Transverse colon (tissue), 4 donors: ENCODE results near the gene OR2J1. TPM values are rescaled to one million over a fixed set of nuclear protein-coding genes. Genes with fewer than 3 reads are reported as not detected.

ENCODE experiments used
- DNase-seq: peaks from one replicate; pipeline ENCODE4 v3.0.0-alpha.2; 2019
- H3K27ac ChIP-seq, 4 donors: fragments of 200-600 bp; sonication (generic); 2 replicates each; pipeline ENCODE4 v1.5.1; 2016 to 2018; ENCODE audit warnings: inconsistent platforms in 4 of 4
- H3K27me3 ChIP-seq: fragments of 200-600 bp; sonication (generic); 2 replicates; pipeline ENCODE4 v1.5.1; 2017; ENCODE audit warnings: inconsistent platforms
- H3K36me3 ChIP-seq, 4 donors: fragments of 200-600 bp; sonication (generic); 2 replicates each; pipeline ENCODE4 v1.5.1; 2017 to 2019; ENCODE audit warnings: inconsistent platforms in 4 of 4
- H3K4me1 ChIP-seq, 4 donors: fragments of 200-600 bp; sonication (generic); 2 replicates each; pipeline ENCODE4 v1.5.1; 2017 to 2020; ENCODE audit warnings: inconsistent platforms in 4 of 4
- H3K4me3 ChIP-seq, 4 donors: fragments of 200-600 bp; sonication (generic); 1 replicate in 1 of 4; 2 replicates in 3 of 4; pipeline versions ENCODE4 v1.5.1 to v1.6.1; 2017 to 2019; ENCODE audit warnings: inconsistent platforms in 4 of 4
- H3K9me3 ChIP-seq, 2 donors: fragments of 200-600 bp; sonication (generic); 2 replicates each; pipeline ENCODE4 v1.5.1; 2017 to 2019; ENCODE audit warnings: inconsistent platforms in 2 of 2
- CTCF ChIP-seq, 5 experiments: fragments of 200-600 bp in 3 of 5; fragments of 450-650 bp in 2 of 5; sonication (generic) in 3 of 5; IDR thresholded peaks; 1 replicate in 2 of 5; 2 replicates in 3 of 5; pipeline ENCODE4 v1.5.1; 2016 to 2017; ENCODE audit warnings: antibody characterized with exemption in 5 of 5, inconsistent platforms in 3 of 5, mild to moderate bottlenecking in 2 of 5, moderate library complexity in 1 of 5
- EP300 ChIP-seq: sonication (generic); formaldehyde crosslinking; IDR thresholded peaks from one replicate; pipeline ENCODE4 v1.6.1; 2017; ENCODE audit warnings: antibody characterized with exemption, low read depth
- POLR2A ChIP-seq: fragments of 450-650 bp; IDR thresholded peaks from one replicate; pipeline ENCODE4 v1.6.1; 2016; ENCODE audit warnings: antibody characterized with exemption, mild to moderate bottlenecking, moderate library complexity
- POLR2AphosphoS5 ChIP-seq, 3 donors: sonication (generic); formaldehyde crosslinking; IDR thresholded peaks; one replicate each; pipeline ENCODE4 v1.6.1; 2016; ENCODE audit warnings: antibody characterized with exemption in 3 of 3
- WGBS, 2 donors: methylation state at CpG; one replicate each; pipeline ENCODE4 v1.1.5; 2018; ENCODE audit warnings: low coverage in 1 of 2; 5-methylcytosine and 5-hydroxymethylcytosine counted together
- in situ Hi-C, 4 donors: fragments of 200-750 bp; cut with MboI; loops; one replicate each; pipeline versions ENCODE4 v1.15.0 to v1.15.1; 2017; ENCODE audit warnings: low sequenced_read_pairs in 3 of 4, low pct_ligation_motif_present in 1 of 4, low pct_unique_long_range_greater_than_20kb in 1 of 4
- intact Hi-C: fragments of 100-400 bp; cut with DNase I; formaldehyde crosslinking; loops from one replicate; pipeline ENCODE4 v1.15.1; 2023; ENCODE audit warnings: low total_unique reads
- total RNA-seq, 4 donors: library from RNA; depleted of rRNA; stranded (reverse); fragments of >200 nt; gene quantifications; one replicate each; pipeline ENCODE4 v1.1.0, GENCODE V29; 2016

The OR2J1 gene
- total RNA-seq, 4 donors from 2014 or later: not detected

- Histone ChIP-seq H3K27me3 (no peaks in the 10 kb centered on the region), H3K27ac (no peak overlapping the region), H3K4me1 (no peaks in the 10 kb centered on the region), H3K9me3 (no peaks in the 10 kb centered on the region), H3K4me3 (no peak overlapping the region), H3K36me3 (no peaks in the 10 kb centered on the region)
- intact Hi-C loops (no loop called here), in situ Hi-C loops (no loop called here)
- TF ChIP-seq POLR2A (no peak), CTCF (IDR thresholded peaks at IDR 0.05) (no peak), POLR2AphosphoS5 (IDR thresholded peaks at IDR 0.05) (no peak), EP300 (no peak)
- DNase-seq: no peak
Measured at GRCh38 chr6:29081312-29081711, 18.0 kb upstream of the OR2J1 start.

- intact Hi-C loops: no loop called here
- TF ChIP-seq EP300 (no peak), POLR2AphosphoS5 (IDR thresholded peaks at IDR 0.05) (no peak), CTCF (IDR thresholded peaks at IDR 0.05) (no peak), POLR2A (no peak)
Measured at GRCh38 chr6:29082457-29082856, 16.8 kb upstream of the OR2J1 start.

GRCh38 chr6:29087213-29087612 lies 12.1 kb upstream of the OR2J1 start, which contains the start of gene OR2B3:
Gene OR2B3, minus strand, starts transcription at chr6:29087313. Its CDS starts 65 bp downstream, at chr6:29087248.
- Histone ChIP-seq H3K4me3 (no peak within 1 kb of the TSS), H3K27ac (no peak within 1 kb of the TSS), H3K27me3 (peaks cover 4% of the 10 kb centered on the region), H3K4me1 (no peaks in the 10 kb centered on the region), H3K36me3 (no peaks in the 10 kb centered on the region), H3K9me3 (no peaks in the 10 kb centered on the region)
- TF ChIP-seq POLR2A: no peak
- no peak for TF ChIP-seq CTCF (IDR thresholded peaks at IDR 0.05)
- TF ChIP-seq EP300: no peak
- no peak for TF ChIP-seq POLR2AphosphoS5 (IDR thresholded peaks at IDR 0.05)
- intact Hi-C loops (no loop called here), in situ Hi-C loops (no loop called here)
- 74 to 83% methylated on average over 1 of the region's 1 CpG for WGBS, 2 donors
- no peak for DNase-seq

More at GRCh38 chr6:29082457-29082856, 16.8 kb upstream of the OR2J1 start:
- H3K27ac ChIP-seq: no peak overlapping the region
- H3K36me3 ChIP-seq: no peaks in the 10 kb centered on the region
- DNase-seq: no peak
- H3K4me3 ChIP-seq: no peak overlapping the region
- H3K9me3 ChIP-seq: no peaks in the 10 kb centered on the region
- H3K27me3 ChIP-seq: no peaks in the 10 kb centered on the region
- in situ Hi-C loops: no loop called here
- no peaks in the 10 kb centered on the region for H3K4me1 ChIP-seq
- WGBS, 2 donors: 87% methylated on average over 15 of the region's 15 CpGs; no CpG with 5 or more reads in 1 of the 2 donors

GRCh38 chr6:29092957-29093356 lies 6.3 kb upstream of the OR2J1 start:
- Histone ChIP-seq H3K27ac (no peak overlapping the region), H3K4me3 (no peak overlapping the region), H3K36me3 (no peaks in the 10 kb centered on the region), H3K4me1 (no peaks in the 10 kb centered on the region), H3K9me3 (no peaks in the 10 kb centered on the region), H3K27me3 (peaks cover 4% of the 10 kb centered on the region)
- TF ChIP-seq EP300: no peak
- no peak for TF ChIP-seq POLR2A
- TF ChIP-seq POLR2AphosphoS5 (IDR thresholded peaks at IDR 0.05): no peak
- TF ChIP-seq CTCF (IDR thresholded peaks at IDR 0.05): no peak
- intact Hi-C loops (no loop called here), in situ Hi-C loops (no loop called here)
- 75% methylated on average over 3 of the region's 3 CpGs for WGBS, 2 donors
- no peak for DNase-seq
